ENCODE results near the gene COMMD6. TPM values are rescaled to one million over a fixed set of nuclear protein-coding genes. Genes with fewer than 3 reads are reported as not detected.

COMMD6 gene
- polyA plus RNA-seq, 1 donor from 2014 or later, result 301 TPM

DNA sequence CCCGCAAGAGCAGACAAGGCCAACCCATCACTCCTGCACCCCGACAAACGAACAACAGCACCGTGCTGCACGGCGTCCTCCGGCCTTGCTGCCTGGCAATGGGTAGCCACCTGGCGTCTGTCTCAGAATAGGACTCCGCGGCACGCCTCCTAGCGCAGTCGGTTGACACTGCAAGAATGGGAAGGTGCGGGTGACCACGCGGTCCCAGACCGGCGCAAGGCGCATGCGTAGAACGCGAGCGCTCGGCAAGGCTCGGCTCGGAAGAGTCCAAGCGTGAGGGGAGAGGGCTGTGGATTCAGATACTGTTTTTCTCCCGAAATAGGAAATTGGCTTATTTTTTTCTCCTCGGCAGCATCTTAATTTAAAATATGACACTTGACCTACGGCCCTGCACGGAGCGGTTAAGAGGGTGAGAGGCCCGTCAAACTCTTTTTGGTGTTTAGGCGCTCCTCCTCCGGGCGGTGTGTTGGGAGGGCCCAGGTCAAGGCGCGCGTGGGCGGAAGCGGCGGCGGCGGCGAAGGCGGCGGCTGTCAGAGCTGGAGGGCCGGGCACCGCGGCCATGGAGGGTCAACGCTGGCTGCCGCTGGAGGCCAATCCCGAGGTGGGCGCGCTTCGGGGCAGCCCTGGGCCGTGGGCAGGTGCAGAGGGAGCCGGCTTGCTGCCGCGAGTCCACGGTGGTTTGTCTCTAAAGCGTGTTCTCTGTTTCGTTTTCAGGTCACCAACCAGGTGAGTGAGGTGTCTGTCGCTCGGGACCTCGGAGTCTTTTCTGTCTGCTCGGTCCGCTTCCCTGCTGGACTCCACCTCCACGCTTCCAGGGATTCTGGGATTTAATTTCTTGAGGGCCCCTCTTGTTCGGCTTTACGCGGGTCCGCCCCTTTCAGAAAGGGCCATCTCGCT, 11.9 kb upstream of the COMMD6 start, which contains the start of gene UCHL3:
TSS of gene UCHL3 (plus strand) at position 530 of the 897 bp plus-strand sequence. CDS start at position 560, 30 bp downstream.
- Histone ChIP-seq H4K20me1 (ENCODE audit: insufficient read depth) (no peaks in the 10 kb centered on the region), H3K9me2 (ENCODE audit: insufficient read depth, low read length) (no peaks in the 10 kb centered on the region), H3K36me3 (ENCODE audit: insufficient read depth, low read length) (no peaks in the 10 kb centered on the region), H3K4me2 (ENCODE audit: low read length) (peak within 1 kb of the TSS; percentile 84), H2AFZ (ENCODE audit: low read depth, low read length) (peak within 1 kb of the TSS; percentile 71), H3K79me2 (replicated peaks; ENCODE audit: insufficient read depth, low read length) (peaks cover 8% of the 10 kb centered on the region), H3K4me3 (ENCODE audit: low read length) (peak within 1 kb of the TSS; percentile 81), H3F3A (ENCODE audit: insufficient read depth, low read length, poor library complexity, severe bottlenecking) (no peaks in the 10 kb centered on the region), H3K27me3 (ENCODE audit: insufficient read depth, low read depth, low read length) (no peaks in the 10 kb centered on the region), H3K9ac (ENCODE audit: low read length) (peak within 1 kb of the TSS; percentile 69), H3K27ac (ENCODE audit: low read length) (peak within 1 kb of the TSS; percentile 50), H3K9me3 (ENCODE audit: low read length) (no peaks in the 10 kb centered on the region)
- TF ChIP-seq EP300 (conservative IDR thresholded peaks at IDR 0.05; ENCODE audit: poor library complexity, severe bottlenecking), result peak; percentile 29
- TF ChIP-seq EZH2 (IDR thresholded peaks at IDR 0.05; ENCODE audit: borderline replicate concordance, insufficient read depth, low read length, poor library complexity, severe bottlenecking), result no peak
- peak; percentile 88 for TF ChIP-seq MXI1 (conservative IDR thresholded peaks at IDR 0.05; ENCODE audit: poor library complexity, severe bottlenecking)
- TF ChIP-seq, protein P1, sequence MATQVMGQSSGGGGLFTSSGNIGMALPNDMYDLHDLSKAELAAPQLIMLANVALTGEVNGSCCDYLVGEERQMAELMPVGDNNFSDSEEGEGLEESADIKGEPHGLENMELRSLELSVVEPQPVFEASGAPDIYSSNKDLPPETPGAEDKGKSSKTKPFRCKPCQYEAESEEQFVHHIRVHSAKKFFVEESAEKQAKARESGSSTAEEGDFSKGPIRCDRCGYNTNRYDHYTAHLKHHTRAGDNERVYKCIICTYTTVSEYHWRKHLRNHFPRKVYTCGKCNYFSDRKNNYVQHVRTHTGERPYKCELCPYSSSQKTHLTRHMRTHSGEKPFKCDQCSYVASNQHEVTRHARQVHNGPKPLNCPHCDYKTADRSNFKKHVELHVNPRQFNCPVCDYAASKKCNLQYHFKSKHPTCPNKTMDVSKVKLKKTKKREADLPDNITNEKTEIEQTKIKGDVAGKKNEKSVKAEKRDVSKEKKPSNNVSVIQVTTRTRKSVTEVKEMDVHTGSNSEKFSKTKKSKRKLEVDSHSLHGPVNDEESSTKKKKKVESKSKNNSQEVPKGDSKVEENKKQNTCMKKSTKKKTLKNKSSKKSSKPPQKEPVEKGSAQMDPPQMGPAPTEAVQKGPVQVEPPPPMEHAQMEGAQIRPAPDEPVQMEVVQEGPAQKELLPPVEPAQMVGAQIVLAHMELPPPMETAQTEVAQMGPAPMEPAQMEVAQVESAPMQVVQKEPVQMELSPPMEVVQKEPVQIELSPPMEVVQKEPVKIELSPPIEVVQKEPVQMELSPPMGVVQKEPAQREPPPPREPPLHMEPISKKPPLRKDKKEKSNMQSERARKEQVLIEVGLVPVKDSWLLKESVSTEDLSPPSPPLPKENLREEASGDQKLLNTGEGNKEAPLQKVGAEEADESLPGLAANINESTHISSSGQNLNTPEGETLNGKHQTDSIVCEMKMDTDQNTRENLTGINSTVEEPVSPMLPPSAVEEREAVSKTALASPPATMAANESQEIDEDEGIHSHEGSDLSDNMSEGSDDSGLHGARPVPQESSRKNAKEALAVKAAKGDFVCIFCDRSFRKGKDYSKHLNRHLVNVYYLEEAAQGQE (IDR thresholded peaks at IDR 0.05; ENCODE audit: borderline replicate concordance), result peak; percentile 29
- TF ChIP-seq TAF1 (IDR thresholded peaks at IDR 0.05; ENCODE audit: low read depth), result peak; percentile 37
- peak; percentile 63 for TF ChIP-seq POLR2AphosphoS5 (IDR thresholded peaks at IDR 0.05)
- TF ChIP-seq RAD21 (conservative IDR thresholded peaks at IDR 0.05), result peak; percentile 79
- TF ChIP-seq SMC3 (conservative IDR thresholded peaks at IDR 0.05; ENCODE audit: poor library complexity), result peak; percentile 92
- TF ChIP-seq, protein P2, sequence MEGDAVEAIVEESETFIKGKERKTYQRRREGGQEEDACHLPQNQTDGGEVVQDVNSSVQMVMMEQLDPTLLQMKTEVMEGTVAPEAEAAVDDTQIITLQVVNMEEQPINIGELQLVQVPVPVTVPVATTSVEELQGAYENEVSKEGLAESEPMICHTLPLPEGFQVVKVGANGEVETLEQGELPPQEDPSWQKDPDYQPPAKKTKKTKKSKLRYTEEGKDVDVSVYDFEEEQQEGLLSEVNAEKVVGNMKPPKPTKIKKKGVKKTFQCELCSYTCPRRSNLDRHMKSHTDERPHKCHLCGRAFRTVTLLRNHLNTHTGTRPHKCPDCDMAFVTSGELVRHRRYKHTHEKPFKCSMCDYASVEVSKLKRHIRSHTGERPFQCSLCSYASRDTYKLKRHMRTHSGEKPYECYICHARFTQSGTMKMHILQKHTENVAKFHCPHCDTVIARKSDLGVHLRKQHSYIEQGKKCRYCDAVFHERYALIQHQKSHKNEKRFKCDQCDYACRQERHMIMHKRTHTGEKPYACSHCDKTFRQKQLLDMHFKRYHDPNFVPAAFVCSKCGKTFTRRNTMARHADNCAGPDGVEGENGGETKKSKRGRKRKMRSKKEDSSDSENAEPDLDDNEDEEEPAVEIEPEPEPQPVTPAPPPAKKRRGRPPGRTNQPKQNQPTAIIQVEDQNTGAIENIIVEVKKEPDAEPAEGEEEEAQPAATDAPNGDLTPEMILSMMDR (IDR thresholded peaks at IDR 0.05; ENCODE audit: poor library complexity, severe bottlenecking), result peak; percentile 99

DNA sequence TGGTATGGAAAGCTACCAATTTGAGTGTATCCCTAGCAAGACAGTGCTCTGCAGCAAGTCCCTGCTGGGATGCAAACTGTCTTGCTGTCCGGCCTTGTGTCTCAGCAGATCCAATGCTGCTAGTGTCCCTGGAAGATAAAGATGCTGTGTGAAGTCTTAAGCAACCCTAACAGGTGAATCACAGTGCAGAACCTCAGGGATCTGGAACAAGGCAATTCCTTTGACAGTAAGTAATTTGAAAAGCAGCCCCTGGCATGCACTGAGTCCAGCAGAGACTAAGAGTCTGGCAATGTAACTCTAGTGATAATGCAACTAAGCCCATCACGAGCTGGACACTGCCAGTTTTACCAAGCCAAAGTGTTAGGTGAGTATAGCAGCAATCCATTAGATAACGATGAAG, 10.3 kb upstream of the COMMD6 start:
- Histone ChIP-seq H3K9ac (ENCODE audit: low read length) (no peak overlapping the region), H3F3A (ENCODE audit: insufficient read depth, low read length, poor library complexity, severe bottlenecking) (no peaks in the 10 kb centered on the region), H3K27me3 (ENCODE audit: insufficient read depth, low read depth, low read length) (no peaks in the 10 kb centered on the region), H4K20me1 (ENCODE audit: insufficient read depth) (no peaks in the 10 kb centered on the region), H3K79me2 (replicated peaks; ENCODE audit: insufficient read depth, low read length) (peaks cover 8% of the 10 kb centered on the region), H3K27ac (ENCODE audit: low read length) (no peak overlapping the region), H3K4me2 (ENCODE audit: low read length) (no peak overlapping the region), H3K36me3 (ENCODE audit: insufficient read depth, low read length) (no peaks in the 10 kb centered on the region), H3K9me3 (ENCODE audit: low read length) (no peaks in the 10 kb centered on the region), H2AFZ (ENCODE audit: low read depth, low read length) (no peak overlapping the region), H3K9me2 (ENCODE audit: insufficient read depth, low read length) (no peaks in the 10 kb centered on the region), H3K4me3 (ENCODE audit: low read length) (no peak overlapping the region)
- TF ChIP-seq, protein P1 (IDR thresholded peaks at IDR 0.05; ENCODE audit: borderline replicate concordance), result no peak
- TF ChIP-seq MXI1 (conservative IDR thresholded peaks at IDR 0.05; ENCODE audit: poor library complexity, severe bottlenecking) (no peak), SMC3 (conservative IDR thresholded peaks at IDR 0.05; ENCODE audit: poor library complexity) (no peak), RAD21 (conservative IDR thresholded peaks at IDR 0.05) (no peak), TAF1 (IDR thresholded peaks at IDR 0.05; ENCODE audit: low read depth) (no peak), EP300 (conservative IDR thresholded peaks at IDR 0.05; ENCODE audit: poor library complexity, severe bottlenecking) (no peak), EZH2 (IDR thresholded peaks at IDR 0.05; ENCODE audit: borderline replicate concordance, insufficient read depth, low read length, poor library complexity, severe bottlenecking) (no peak), POLR2AphosphoS5 (IDR thresholded peaks at IDR 0.05) (no peak)
- TF ChIP-seq, protein P2 (IDR thresholded peaks at IDR 0.05; ENCODE audit: poor library complexity, severe bottlenecking), result no peak

Data from neural cell (in vitro differentiated cells).